Neuronal stem cell (in vitro differentiated cells): Measurements from ENCODE around the gene DCTN3.

ENCODE experiments used
- DNase-seq: peaks from one replicate; pipeline ENCODE4 v3.0.0-alpha.2; 2013; ENCODE audit warnings: low spot score
- H2AFZ ChIP-seq: one replicate; pipeline ENCODE4 v1.6.1; 2013; ENCODE audit warnings: mild to moderate bottlenecking, low read length, inconsistent platforms
- H2AK5ac ChIP-seq: 2 replicates; pipeline ENCODE4 v1.6.1; 2013; ENCODE audit warnings: low read depth, mild to moderate bottlenecking, inconsistent platforms, low read length, moderate library complexity, mixed read lengths
- H2BK120ac ChIP-seq: 2 replicates; pipeline ENCODE4 v1.6.1; 2013; ENCODE audit warnings: low read depth, mild to moderate bottlenecking, inconsistent platforms, low read length, moderate library complexity, mixed read lengths
- H2BK12ac ChIP-seq: one replicate; pipeline ENCODE4 v1.6.1; 2013; ENCODE audit warnings: low read length, inconsistent platforms
- H2BK15ac ChIP-seq: 2 replicates; pipeline ENCODE4 v1.6.1; 2013; ENCODE audit warnings: mild to moderate bottlenecking, low read length, inconsistent platforms, mixed read lengths
- H2BK5ac ChIP-seq: one replicate; pipeline ENCODE4 v1.6.1; 2013; ENCODE audit warnings: inconsistent platforms, mild to moderate bottlenecking, low read length, moderate library complexity
- H3K14ac ChIP-seq: one replicate; pipeline ENCODE4 v1.6.1; 2013; ENCODE audit warnings: low read length, inconsistent platforms
- H3K18ac ChIP-seq: 2 replicates; pipeline ENCODE4 v1.6.1; 2013; ENCODE audit warnings: low read length, inconsistent platforms
- H3K23ac ChIP-seq: 2 replicates; pipeline ENCODE4 v1.6.1; 2013; ENCODE audit warnings: low read depth, mild to moderate bottlenecking, mixed read lengths, low read length, inconsistent platforms; ENCODE audit not compliant: poor library complexity
- H3K27ac ChIP-seq: replicated peaks from 3 replicates; pipeline ENCODE4 v1.5.1; 2013; ENCODE audit warnings: low read length, inconsistent platforms
- H3K27me3 ChIP-seq, 3 experiments: 2 replicates each; pipeline ENCODE4 v1.6.1; 2013; ENCODE audit warnings: low read length in 3 of 3, mild to moderate bottlenecking in 2 of 3, inconsistent platforms in 1 of 3, low read depth in 1 of 3, mixed read lengths in 1 of 3, moderate library complexity in 1 of 3; ENCODE audit not compliant: control insufficient read depth in 3 of 3, insufficient read depth in 3 of 3
- H3K36me3 ChIP-seq, 2 donors: replicated peaks in 1 of 2; 2 replicates each; pipeline ENCODE4 v1.6.1; 2013; ENCODE audit warnings: low read length in 2 of 2; ENCODE audit not compliant: control insufficient read depth in 2 of 2, insufficient read depth in 2 of 2
- H3K4ac ChIP-seq: 2 replicates; pipeline ENCODE4 v1.6.1; 2013; ENCODE audit warnings: inconsistent platforms, mild to moderate bottlenecking, low read length, moderate library complexity
- H3K4me1 ChIP-seq, 2 donors: 1 replicate in 1 of 2; 2 replicates in 1 of 2; pipeline ENCODE4 v1.6.1; 2013; ENCODE audit warnings: low read length in 2 of 2, low read depth in 1 of 2; ENCODE audit not compliant: control insufficient read depth in 2 of 2, insufficient read depth in 1 of 2
- H3K4me2 ChIP-seq: one replicate; pipeline ENCODE4 v1.6.1; 2013; ENCODE audit warnings: mild to moderate bottlenecking, low read length, inconsistent platforms; ENCODE audit not compliant: insufficient read depth, poor library complexity, severe bottlenecking
- H3K4me3 ChIP-seq, 2 donors: 2 replicates each; pipeline ENCODE4 v1.5.1; 2013; ENCODE audit warnings: low read length in 2 of 2, mild to moderate bottlenecking in 2 of 2, inconsistent platforms in 1 of 2, moderate library complexity in 1 of 2
- H3K79me1 ChIP-seq: one replicate; pipeline ENCODE4 v1.6.1; 2013; ENCODE audit warnings: low read depth, mild to moderate bottlenecking, inconsistent platforms, low read length, moderate library complexity
- H3K9ac ChIP-seq: one replicate; pipeline ENCODE4 v1.6.1; 2013; ENCODE audit warnings: mild to moderate bottlenecking, low read depth, low read length, inconsistent platforms; ENCODE audit not compliant: poor library complexity
- H3K9me3 ChIP-seq, 2 donors: replicated peaks in 1 of 2; 2 replicates each; pipeline versions ENCODE3 to v1.6.1; 2013; ENCODE audit warnings: low read length in 2 of 2, mild to moderate bottlenecking in 2 of 2, inconsistent platforms in 1 of 2, low read depth in 1 of 2, mixed read lengths in 1 of 2, moderate library complexity in 1 of 2; ENCODE audit not compliant: control insufficient read depth in 2 of 2, insufficient read depth in 1 of 2
- H4K8ac ChIP-seq: one replicate; pipeline ENCODE4 v1.6.1; 2013; ENCODE audit warnings: low read depth, mild to moderate bottlenecking, inconsistent platforms, low read length, moderate library complexity
- H4K91ac ChIP-seq: one replicate; pipeline ENCODE4 v1.6.1; 2013; ENCODE audit warnings: low read length, low read depth, mild to moderate bottlenecking, inconsistent platforms; ENCODE audit not compliant: poor library complexity
- WGBS, 2 donors: extraction: QIAGEN DNeasy Blood & Tissue Kit; methylation state at CpG; one replicate each; pipeline ENCODE4 v1.1.7; 2013; ENCODE audit warnings: missing lambda C conversion rate in 2 of 2, mixed read lengths in 1 of 2; ENCODE audit not compliant: insufficient read length in 2 of 2, insufficient replicate concordance in 1 of 2; ENCODE audit errors: extremely low coverage in 2 of 2; 5-methylcytosine and 5-hydroxymethylcytosine counted together

The DCTN3 gene

DNA sequence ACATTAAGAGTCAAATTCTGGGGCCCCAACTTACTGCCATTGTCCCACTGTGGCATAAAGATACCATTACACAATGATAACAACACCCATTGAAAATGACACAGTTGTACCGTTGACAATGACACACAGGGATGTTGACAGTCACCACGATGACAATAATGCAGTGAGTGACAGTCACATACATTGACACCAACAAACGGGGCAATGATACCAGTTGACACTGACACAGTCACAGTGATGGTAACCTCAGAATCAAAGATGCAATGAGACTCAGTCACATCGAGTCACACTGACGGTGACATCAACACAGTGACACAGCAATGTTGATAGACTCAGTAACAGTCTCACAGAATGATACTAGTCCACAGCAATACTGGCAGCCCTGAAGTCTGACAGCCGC is 47.7 kb downstream of the DCTN3 start:
- Histone ChIP-seq H4K91ac (no peak overlapping the region), H2BK15ac (no peak overlapping the region), H3K27me3 (no peaks in the 10 kb centered on the region), H2AK5ac (no peak overlapping the region), H3K4ac (no peak overlapping the region), H3K14ac (no peak overlapping the region), H2BK5ac (no peak overlapping the region), H2AFZ (no peak overlapping the region), H3K23ac (no peak overlapping the region), H3K4me1 (peaks cover 57 to 59% of the 10 kb centered on the region in 2 donors), H3K27ac (no peak overlapping the region), H2BK120ac (no peak overlapping the region), H3K36me3 (peaks cover 8 to 87% of the 10 kb centered on the region in 2 donors), H3K4me3 (no peak overlapping the region), H3K18ac (no peak overlapping the region), H3K79me1 (peaks cover 7% of the 10 kb centered on the region), H4K8ac (no peak overlapping the region), H3K4me2 (no peak overlapping the region), H2BK12ac (no peak overlapping the region), H3K9ac (no peak overlapping the region), H3K9me3 (peaks cover 0 to 2% of the 10 kb centered on the region in 2 donors)
- WGBS, 2 donors, result no CpG with 5 or more reads among the region's 6 CpGs
- DNase-seq, result no peak

DNA sequence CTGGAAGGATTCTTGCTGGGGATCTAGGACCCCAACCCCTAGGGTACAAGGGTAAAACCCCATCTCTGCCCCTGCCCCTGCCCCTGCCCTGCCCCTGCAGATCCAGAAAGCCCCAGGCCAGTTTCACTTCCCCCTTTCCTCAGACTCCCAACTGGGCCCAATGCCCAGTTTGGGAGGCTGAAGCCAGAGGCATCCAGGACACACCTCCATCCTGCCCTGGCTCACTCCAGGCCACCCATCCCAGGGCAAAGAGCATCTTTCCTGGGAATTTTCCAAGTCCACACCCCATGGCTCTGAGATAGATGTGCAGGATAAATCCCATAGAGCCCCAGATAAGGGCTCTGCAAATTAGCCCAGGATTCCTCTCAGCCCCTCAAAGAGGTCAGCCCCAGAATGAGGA is 48.2 kb downstream of the DCTN3 start:
- H2BK12ac ChIP-seq, result no peak overlapping the region
- no peak overlapping the region for H2BK5ac ChIP-seq
- H3K27ac ChIP-seq, result no peak overlapping the region
- no peak overlapping the region for H4K8ac ChIP-seq
- H2BK15ac ChIP-seq, result no peak overlapping the region
- no peak overlapping the region for H3K9ac ChIP-seq
- H3K18ac ChIP-seq, result no peak overlapping the region
- H3K9me3 ChIP-seq, result peaks cover 0 to 2% of the 10 kb centered on the region in 2 donors
- H3K4me3 ChIP-seq, result no peak overlapping the region
- no peak overlapping the region for H2BK120ac ChIP-seq
- H4K91ac ChIP-seq, result no peak overlapping the region
- no peak overlapping the region for H3K23ac ChIP-seq
- H3K36me3 ChIP-seq, result peaks cover 10 to 90% of the 10 kb centered on the region in 2 donors
- H2AFZ ChIP-seq, result no peak overlapping the region
- H3K4me2 ChIP-seq, result no peak overlapping the region
- no peak for DNase-seq
- H3K14ac ChIP-seq, result no peak overlapping the region
- peaks cover 53 to 60% of the 10 kb centered on the region in 2 donors for H3K4me1 ChIP-seq
- no peaks in the 10 kb centered on the region for H3K27me3 ChIP-seq
- H3K79me1 ChIP-seq, result peaks cover 7% of the 10 kb centered on the region
- peak overlapping the region; percentile 7 for H2AK5ac ChIP-seq
- H3K4ac ChIP-seq, result no peak overlapping the region

DNA sequence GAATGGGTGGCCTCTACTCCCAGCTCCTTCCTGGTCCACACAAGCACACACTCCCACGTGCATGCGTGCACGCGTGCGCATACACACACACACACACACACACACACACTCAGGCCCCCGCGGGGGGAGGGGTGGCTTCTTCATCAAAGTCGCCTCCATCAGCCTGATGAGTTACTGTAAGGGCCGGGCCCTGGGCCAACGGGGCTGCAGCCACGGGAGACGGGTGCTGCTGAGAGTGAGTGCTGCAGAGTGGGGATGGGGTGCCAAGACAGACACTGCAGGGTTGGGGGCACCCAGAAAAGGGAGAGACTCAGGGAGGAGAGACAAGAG is 48.8 kb downstream of the DCTN3 start:
- no peak overlapping the region for H3K23ac ChIP-seq
- WGBS, 2 donors, result no CpG with 5 or more reads among the region's 12 CpGs
- H4K8ac ChIP-seq, result no peak overlapping the region
- H4K91ac ChIP-seq, result no peak overlapping the region
- peak overlapping the region; percentile 81 for H3K18ac ChIP-seq
- H2BK15ac ChIP-seq, result no peak overlapping the region
- peak overlapping the region; percentile 53 for H2BK12ac ChIP-seq
- H3K4me3 ChIP-seq, result no peak overlapping the region
- H2AFZ ChIP-seq, result no peak overlapping the region
- H3K14ac ChIP-seq, result no peak overlapping the region
- H3K9me3 ChIP-seq, result peaks cover 0 to 2% of the 10 kb centered on the region in 2 donors
- no peak overlapping the region for H2BK120ac ChIP-seq
- H2BK5ac ChIP-seq, result no peak overlapping the region
- no peak overlapping the region for H3K9ac ChIP-seq
- no peak overlapping the region for H3K4ac ChIP-seq
- H3K4me1 ChIP-seq, result peaks cover 46 to 60% of the 10 kb centered on the region in 2 donors
- peaks cover 10 to 90% of the 10 kb centered on the region in 2 donors for H3K36me3 ChIP-seq
- no peak overlapping the region for H3K4me2 ChIP-seq
- H2AK5ac ChIP-seq, result no peak overlapping the region
- H3K79me1 ChIP-seq, result peaks cover 7% of the 10 kb centered on the region
- H3K27me3 ChIP-seq, result no peaks in the 10 kb centered on the region
- no peak for DNase-seq
- no peak overlapping the region for H3K27ac ChIP-seq

DNA sequence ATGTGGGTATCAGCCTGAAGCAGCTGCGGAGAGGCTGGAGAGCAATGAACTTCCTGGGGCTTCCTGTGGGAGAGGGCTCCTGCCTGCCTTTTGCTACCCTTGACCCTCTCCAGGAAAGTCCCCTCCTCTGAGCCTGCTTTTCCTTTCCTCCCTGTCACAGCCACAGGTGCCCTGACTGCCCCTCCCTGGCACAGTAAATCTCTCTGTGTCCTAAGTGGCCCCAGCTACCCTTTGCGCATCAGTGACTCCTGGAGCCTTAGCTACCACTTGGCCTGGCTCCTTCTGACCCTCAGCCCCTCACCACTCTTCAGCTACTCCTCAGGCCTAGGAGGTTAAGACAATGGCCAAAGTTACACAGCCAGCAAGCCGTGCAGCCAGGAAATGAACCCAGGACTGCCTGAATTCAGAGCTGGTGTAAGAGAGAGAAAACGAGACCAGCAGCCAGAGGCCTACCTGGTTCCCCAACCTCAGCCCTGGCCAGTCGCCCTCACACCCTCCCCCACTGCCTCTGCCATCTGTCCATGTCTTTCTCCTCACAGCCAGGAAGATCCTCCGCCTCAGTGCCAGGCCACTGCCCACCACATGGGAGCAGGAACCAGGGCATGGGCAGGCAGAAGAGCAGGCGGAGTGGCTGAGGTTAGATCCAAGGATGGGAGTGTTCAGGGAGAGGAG is 49.4 kb downstream of the DCTN3 start:
- no CpG with 5 or more reads among the region's 7 CpGs for WGBS, 2 donors
- Histone ChIP-seq H3K9ac (no peak overlapping the region), H2BK5ac (no peak overlapping the region), H3K79me1 (peaks cover 7% of the 10 kb centered on the region), H4K8ac (no peak overlapping the region), H2AFZ (no peak overlapping the region), H3K9me3 (peaks cover 0 to 2% of the 10 kb centered on the region in 2 donors), H3K27ac (no peak overlapping the region), H2BK15ac (no peak overlapping the region), H3K14ac (no peak overlapping the region), H2BK120ac (no peak overlapping the region), H2BK12ac (peak overlapping the region; percentile 53), H3K23ac (no peak overlapping the region), H3K4me3 (no peak overlapping the region), H3K4ac (peak overlapping the region; percentile 27), H3K4me2 (no peak overlapping the region), H3K4me1 (peaks cover 41 to 60% of the 10 kb centered on the region in 2 donors), H4K91ac (no peak overlapping the region), H2AK5ac (no peak overlapping the region), H3K36me3 (peaks cover 10 to 90% of the 10 kb centered on the region in 2 donors), H3K27me3 (no peaks in the 10 kb centered on the region), H3K18ac (peak overlapping the region; percentile 81)
- DNase-seq, result no peak
